Heart left ventricle (tissue), 16 donors: ENCODE results near the gene ACTA1. TPM values are rescaled to one million over a fixed set of nuclear protein-coding genes. Genes with fewer than 3 reads are reported as not detected.

Experiments used
- ATAC-seq, 4 donors: fragments of 200-7000 bp; cut with Tn5 transposase; one replicate each; pipeline ENCODE4 v1.9.1; 2020 to 2022; ENCODE audit warnings: moderate library complexity in 4 of 4, mild to moderate bottlenecking in 3 of 4, moderate number of reproducible peaks in 1 of 4
- DNase-seq, 5 donors: peaks; one replicate each; pipeline ENCODE4 v3.0.0-alpha.2; 2020
- H3K27ac ChIP-seq, 12 donors: fragments of 200-600 bp; sonication (generic) in 4 of 12; one replicate each; pipeline versions ENCODE4 v1.5.0 to v1.8.0; 2016 to 2022; ENCODE audit warnings: mild to moderate bottlenecking in 2 of 12
- H3K27me3 ChIP-seq, 9 donors: fragments of 200-600 bp; sonication (generic) in 2 of 9; one replicate each; pipeline versions ENCODE4 v1.5.1 to v1.8.0; 2016 to 2022; ENCODE audit warnings: mild to moderate bottlenecking in 3 of 9
- H3K36me3 ChIP-seq, 9 donors: fragments of 200-600 bp; sonication (generic) in 2 of 9; one replicate each; pipeline versions ENCODE4 v1.5.0 to v1.8.0; 2018 to 2022; ENCODE audit warnings: mild to moderate bottlenecking in 2 of 9
- H3K4me1 ChIP-seq, 12 donors: fragments of 200-600 bp; sonication (generic) in 4 of 12; one replicate each; pipeline versions ENCODE4 v1.5.0 to v1.8.0; 2016 to 2022; ENCODE audit warnings: mild to moderate bottlenecking in 3 of 12
- H3K4me3 ChIP-seq, 12 donors: fragments of 200-600 bp; sonication (generic) in 4 of 12; one replicate each; pipeline versions ENCODE4 v1.5.0 to v1.8.0; 2017 to 2022; ENCODE audit warnings: mild to moderate bottlenecking in 9 of 12, moderate library complexity in 4 of 12
- H3K9me3 ChIP-seq, 12 donors: fragments of 200-600 bp; sonication (generic) in 4 of 12; one replicate each; pipeline versions ENCODE4 v1.5.0 to v1.8.0; 2016 to 2022; ENCODE audit warnings: mild to moderate bottlenecking in 1 of 12
- POLR2A ChIP-seq, 2 donors: fragments of 450-650 bp; IDR thresholded peaks; one replicate each; pipeline ENCODE4 v1.6.1; 2017; ENCODE audit warnings: antibody characterized with exemption in 2 of 2, mild to moderate bottlenecking in 2 of 2, moderate library complexity in 2 of 2
- WGBS, 4 donors: extraction: QIAGEN DNeasy Blood & Tissue Kit in 2 of 4; methylation state at CpG; one replicate each; pipeline versions ENCODE4 v1.1.5 to v1.1.7; 2013 to 2018; 5-methylcytosine and 5-hydroxymethylcytosine counted together
- intact Hi-C, 10 donors: fragments of 100-400 bp; cut with DNase I; formaldehyde crosslinking; loops; one replicate each; pipeline versions ENCODE4 v1.11.1 to v1.14.2; 2022
- polyA plus RNA-seq, 2 donors: library from polyadenylated mRNA; stranded (reverse); fragments of 200-250 nt; gene quantifications; one replicate each; pipeline ENCODE4 v1.2.3, GENCODE V29; 2013
- total RNA-seq, 9 donors: library from RNA; depleted of rRNA in 2 of 9; stranded (reverse); fragments of >200 nt in 2 of 9; fragmentation: NEBNext Ultra II Directional in 3 of 9; extraction: Animal tissue kit (Norgen Biotek cat#: 25700) in 3 of 9; gene quantifications; one replicate each; pipeline versions ENCODE4 v1.1.0 to v1.2.4, GENCODE V29; 2016 to 2023
- TF ChIP-seq, protein P1 (sequence below), 12 donors: fragments of 200-600 bp; sonication (generic) in 4 of 12; IDR thresholded peaks; one replicate each; pipeline versions ENCODE4 v1.5.0 to v1.8.0; 2018 to 2022; ENCODE audit warnings: antibody characterized with exemption in 12 of 12, mild to moderate bottlenecking in 5 of 12
- donor health status: ischemic (EF 13 %, LVEDD 7.1; RV severe dilation, severe dysfunction).
- donor health status: healthy with polysubstance abuse.
- donor health status: DM: no; HTN: yes; CAD: no.
- donor health status: DM: no; HTN: no; CAD: no.
- donor health status: ischemic (EF 25% LVEDD 6.9; RV normal size, moderate dysfunction).
- donor health status: ischemic (EF 25% LVEDD 5.7; RV mildly dilated, moderate dysfunction).
- donor health status: healthy.
- donor health status: DM: yes; HTN: yes; CAD: no.
- donor health status: ischemic (EF 35%, LVEDD 5.7; RV mildly dilated, moderate dysfunction).
- donor health status: nonischemic (EF 11% LVEDD 7.7; RV severe dilation, severe dysfunction).
- donor health status: DM: yes; HTN: yes; CAD: no.
- donor health status: PGD.
- donor health status: ischemic (EF 29% LVEDD 5.4; RV normal size, mild dysfunction).
- donor health status: nonischemic (EF 23%, LVEDD 6.1; RV moderate dilation, normal function).

ACTA1 gene
- total and polyA plus RNA-seq, 11 donors, result 1,926 to 30,941 (median 8,475) TPM

DNA sequence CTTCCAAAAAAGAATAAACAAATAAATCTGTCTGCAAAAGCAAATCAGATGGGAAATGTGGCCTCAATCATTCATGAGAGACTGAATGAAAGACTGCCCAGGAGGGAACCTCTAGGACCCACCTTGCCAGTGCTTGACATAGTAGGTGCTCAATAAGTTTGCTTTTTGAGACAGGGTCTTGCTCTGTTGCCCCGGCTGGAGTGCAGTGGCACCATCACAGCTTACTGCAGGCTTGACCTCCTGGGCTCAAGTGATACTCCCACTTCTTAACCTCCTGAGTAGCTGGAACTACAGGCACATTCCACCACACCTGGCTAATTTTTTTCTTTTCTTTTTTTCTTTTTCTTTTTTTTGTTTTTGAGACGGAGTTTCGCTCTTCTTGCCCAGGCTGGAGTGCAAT, 50.7 kb downstream of the ACTA1 start:
- ATAC-seq, result no peak

More for the DNA sequence above, 50.7 kb downstream of the ACTA1 start:
- H3K4me1 ChIP-seq, result peaks cover 0 to 6% (median 0%) of the 10 kb centered on the region in 12 donors
- WGBS, 4 donors, result 93 to 94% (median 93%) methylated on average over 3 of the region's 3 CpGs
- H3K9me3 ChIP-seq, result no peaks in the 10 kb centered on the region
- H3K36me3 ChIP-seq, result no peaks in the 10 kb centered on the region
- no peak for DNase-seq
- H3K27ac ChIP-seq, result no peak overlapping the region
- no peak overlapping the region for H3K4me3 ChIP-seq
- TF ChIP-seq, protein P1, sequence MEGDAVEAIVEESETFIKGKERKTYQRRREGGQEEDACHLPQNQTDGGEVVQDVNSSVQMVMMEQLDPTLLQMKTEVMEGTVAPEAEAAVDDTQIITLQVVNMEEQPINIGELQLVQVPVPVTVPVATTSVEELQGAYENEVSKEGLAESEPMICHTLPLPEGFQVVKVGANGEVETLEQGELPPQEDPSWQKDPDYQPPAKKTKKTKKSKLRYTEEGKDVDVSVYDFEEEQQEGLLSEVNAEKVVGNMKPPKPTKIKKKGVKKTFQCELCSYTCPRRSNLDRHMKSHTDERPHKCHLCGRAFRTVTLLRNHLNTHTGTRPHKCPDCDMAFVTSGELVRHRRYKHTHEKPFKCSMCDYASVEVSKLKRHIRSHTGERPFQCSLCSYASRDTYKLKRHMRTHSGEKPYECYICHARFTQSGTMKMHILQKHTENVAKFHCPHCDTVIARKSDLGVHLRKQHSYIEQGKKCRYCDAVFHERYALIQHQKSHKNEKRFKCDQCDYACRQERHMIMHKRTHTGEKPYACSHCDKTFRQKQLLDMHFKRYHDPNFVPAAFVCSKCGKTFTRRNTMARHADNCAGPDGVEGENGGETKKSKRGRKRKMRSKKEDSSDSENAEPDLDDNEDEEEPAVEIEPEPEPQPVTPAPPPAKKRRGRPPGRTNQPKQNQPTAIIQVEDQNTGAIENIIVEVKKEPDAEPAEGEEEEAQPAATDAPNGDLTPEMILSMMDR (IDR thresholded peaks at IDR 0.05), result no peak
- no peak for TF ChIP-seq POLR2A (IDR thresholded peaks at IDR 0.05)
- peaks cover 0 to 15% (median 0%) of the 10 kb centered on the region in 9 donors for H3K27me3 ChIP-seq
- intact Hi-C loops, result no loop called here

Other genes with a start within 250 kb of the ACTA1 start
- 100 to 1,000 TPM in 5 of 9 donors, 10 to 100 TPM in 4; 33.6 to 159 (median 121) TPM for gene RAB4A, start 163.0 kb downstream of the ACTA1 start, total RNA-seq
- gene RAB4A, start 163.0 kb downstream of the ACTA1 start, polyA plus RNA-seq, result 10 to 100 TPM; 27.6 to 65.7 TPM
- gene CCSAP, start 91.0 kb downstream of the ACTA1 start, total RNA-seq, result 1 to 10 TPM in 8 of 9 donors, under 1 TPM in 1; 0.94 to 6.2 (median 3.0) TPM
- 1 to 10 TPM; 1.1 to 1.4 TPM for gene CCSAP, start 91.0 kb downstream of the ACTA1 start, polyA plus RNA-seq
- 10 to 100 TPM; 23.1 to 37.3 (median 31.0) TPM for gene NUP133, start 74.2 kb upstream of the ACTA1 start, total RNA-seq
- gene NUP133, start 74.2 kb upstream of the ACTA1 start, polyA plus RNA-seq, result 10 to 100 TPM in 1 of 2 donors, 1 to 10 TPM in 1; 8.0 to 16.5 TPM
- gene ABCB10, start 124.6 kb upstream of the ACTA1 start, total RNA-seq, result 10 to 100 TPM in 7 of 9 donors, 1 to 10 TPM in 2; 8.4 to 13.3 (median 10.8) TPM
- gene ABCB10, start 124.6 kb upstream of the ACTA1 start, polyA plus RNA-seq, result 1 to 10 TPM; 4.5 to 6.6 TPM
- 10 to 100 TPM in 6 of 9 donors, 1 to 10 TPM in 3; 7.1 to 15.4 (median 11.1) TPM for gene TAF5L, start 192.0 kb upstream of the ACTA1 start, total RNA-seq
- gene TAF5L, start 192.0 kb upstream of the ACTA1 start, polyA plus RNA-seq, result 10 to 100 TPM in 1 of 2 donors, 1 to 10 TPM in 1; 4.4 to 14.4 TPM
- gene URB2, start 192.2 kb upstream of the ACTA1 start, total RNA-seq, result 1 to 10 TPM; 2.6 to 6.7 (median 5.0) TPM
- gene URB2, start 192.2 kb upstream of the ACTA1 start, polyA plus RNA-seq, result 1 to 10 TPM; 1.4 to 5.9 TPM